Transverse colon (tissue), 4 donors: ENCODE data around the gene PEG3.

ENCODE experiments used
- CTCF ChIP-seq, 5 experiments: fragments of 200-600 bp in 3 of 5; fragments of 450-650 bp in 2 of 5; sonication (generic) in 3 of 5; IDR thresholded peaks; 1 replicate in 2 of 5; 2 replicates in 3 of 5; pipeline ENCODE4 v1.5.1; 2016 to 2017; ENCODE audit warnings: antibody characterized with exemption in 5 of 5, inconsistent platforms in 3 of 5, mild to moderate bottlenecking in 2 of 5, moderate library complexity in 1 of 5
- POLR2A ChIP-seq: fragments of 450-650 bp; IDR thresholded peaks from one replicate; pipeline ENCODE4 v1.6.1; 2016; ENCODE audit warnings: antibody characterized with exemption, mild to moderate bottlenecking, moderate library complexity
- POLR2AphosphoS5 ChIP-seq, 3 donors: sonication (generic); formaldehyde crosslinking; IDR thresholded peaks; one replicate each; pipeline ENCODE4 v1.6.1; 2016; ENCODE audit warnings: antibody characterized with exemption in 3 of 3

- TF ChIP-seq CTCF (IDR thresholded peaks at IDR 0.05), result no peak
- TF ChIP-seq POLR2A, result no peak
- TF ChIP-seq POLR2AphosphoS5 (IDR thresholded peaks at IDR 0.05), result no peak
Observed at GRCh38 chr19:56831255-56831654, 9.3 kb downstream of the PEG3 start.
